Measurements from ENCODE around the gene OTOP2.

Gene OTOP2

DNA sequence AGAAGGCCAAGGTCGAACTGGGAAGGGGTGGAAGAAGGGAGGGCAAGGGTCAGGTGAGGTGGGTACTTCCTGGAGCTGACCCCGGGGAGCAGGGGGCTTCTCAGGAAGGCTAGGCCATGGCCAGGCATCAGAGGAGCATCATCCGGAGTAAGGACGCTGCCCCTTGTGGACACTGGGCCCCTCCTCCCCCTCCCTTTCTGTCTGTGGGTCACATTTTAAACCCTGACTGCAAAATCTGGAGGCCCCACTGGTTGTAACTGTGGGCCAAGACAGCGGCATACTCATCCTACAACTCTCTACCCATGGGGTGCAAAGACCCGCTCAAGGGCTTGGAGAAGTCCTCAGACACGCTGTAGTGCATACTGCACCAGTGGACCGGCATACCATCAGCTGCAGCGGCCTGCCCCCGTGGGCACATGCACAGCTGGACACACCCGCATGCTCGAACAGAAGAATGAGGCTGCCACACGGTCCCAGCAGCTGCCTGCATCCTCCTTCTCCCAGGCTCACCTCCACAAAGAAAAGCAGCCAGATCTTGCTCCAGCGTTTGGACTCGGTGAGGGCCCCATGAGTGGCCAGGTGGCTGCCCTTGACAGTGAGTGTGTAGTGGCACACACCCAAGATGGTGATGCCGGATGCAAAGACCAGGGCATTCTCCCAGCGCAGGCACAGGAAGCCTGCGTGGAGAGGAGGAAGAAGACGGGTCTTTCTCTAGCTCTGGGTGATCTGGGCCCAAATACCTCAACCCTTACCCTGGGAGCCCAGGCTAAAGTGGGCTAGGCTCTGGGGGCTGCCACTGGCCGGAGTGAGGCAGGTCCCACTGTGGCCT is 31.8 kb upstream of the OTOP2 start:
- Histone ChIP-seq H3K4me1 (ENCODE audit: control insufficient read depth in 1 of 2, insufficient read depth in 2 of 2, low read length in 2 of 2) (peaks cover 2 to 9% of the 10 kb centered on the region in 2 experiments), H3K36me3 (ENCODE audit: control insufficient read depth in 1 of 2, insufficient read depth in 2 of 2, low read length in 2 of 2) (no peaks in the 10 kb centered on the region), H3K14ac (ENCODE audit: low read length) (no peak overlapping the region), H2BK120ac (ENCODE audit: insufficient read depth, low read length, poor library complexity) (no peak overlapping the region), H2AFZ (ENCODE audit: insufficient read depth, low read length, poor library complexity) (no peak overlapping the region), H3K18ac (ENCODE audit: low read length) (no peak overlapping the region), H3K79me2 (ENCODE audit: control insufficient read depth, insufficient read depth, low read length, poor library complexity) (no peaks in the 10 kb centered on the region), H4K91ac (ENCODE audit: low read depth, low read length) (no peak overlapping the region), H3K9me3 (ENCODE audit: insufficient read depth, low read depth, low read length) (peaks cover 6% of the 10 kb centered on the region), H3K9ac (ENCODE audit: low read length) (no peak overlapping the region), H3K27me3 (ENCODE audit: insufficient read depth, low read length) (peaks cover 25% of the 10 kb centered on the region), H4K12ac (ENCODE audit: low read depth, low read length) (no peak overlapping the region), H3K79me1 (ENCODE audit: low read length) (no peaks in the 10 kb centered on the region), H3K4me3 (ENCODE audit: low read depth, low read length) (no peak overlapping the region), H2AK5ac (ENCODE audit: low read length) (no peak overlapping the region), H4K8ac (ENCODE audit: low read depth, low read length) (no peak overlapping the region), H3K4ac (ENCODE audit: low read depth, low read length) (no peak overlapping the region), H2BK5ac (ENCODE audit: low read depth, low read length, poor library complexity) (no peak overlapping the region), H2BK12ac (ENCODE audit: low read length) (no peak overlapping the region), H3K23ac (ENCODE audit: low read length) (no peak overlapping the region), H3K4me2 (ENCODE audit: low read length) (no peak overlapping the region), H3K27ac (ENCODE audit: low read depth, low read length) (no peak overlapping the region)
- peak; percentile 59 to 82 for DNase-seq
- WGBS (ENCODE audit: extremely low coverage, insufficient coverage, insufficient read length), result no CpG with 5 or more reads among the region's 20 CpGs

DNA sequence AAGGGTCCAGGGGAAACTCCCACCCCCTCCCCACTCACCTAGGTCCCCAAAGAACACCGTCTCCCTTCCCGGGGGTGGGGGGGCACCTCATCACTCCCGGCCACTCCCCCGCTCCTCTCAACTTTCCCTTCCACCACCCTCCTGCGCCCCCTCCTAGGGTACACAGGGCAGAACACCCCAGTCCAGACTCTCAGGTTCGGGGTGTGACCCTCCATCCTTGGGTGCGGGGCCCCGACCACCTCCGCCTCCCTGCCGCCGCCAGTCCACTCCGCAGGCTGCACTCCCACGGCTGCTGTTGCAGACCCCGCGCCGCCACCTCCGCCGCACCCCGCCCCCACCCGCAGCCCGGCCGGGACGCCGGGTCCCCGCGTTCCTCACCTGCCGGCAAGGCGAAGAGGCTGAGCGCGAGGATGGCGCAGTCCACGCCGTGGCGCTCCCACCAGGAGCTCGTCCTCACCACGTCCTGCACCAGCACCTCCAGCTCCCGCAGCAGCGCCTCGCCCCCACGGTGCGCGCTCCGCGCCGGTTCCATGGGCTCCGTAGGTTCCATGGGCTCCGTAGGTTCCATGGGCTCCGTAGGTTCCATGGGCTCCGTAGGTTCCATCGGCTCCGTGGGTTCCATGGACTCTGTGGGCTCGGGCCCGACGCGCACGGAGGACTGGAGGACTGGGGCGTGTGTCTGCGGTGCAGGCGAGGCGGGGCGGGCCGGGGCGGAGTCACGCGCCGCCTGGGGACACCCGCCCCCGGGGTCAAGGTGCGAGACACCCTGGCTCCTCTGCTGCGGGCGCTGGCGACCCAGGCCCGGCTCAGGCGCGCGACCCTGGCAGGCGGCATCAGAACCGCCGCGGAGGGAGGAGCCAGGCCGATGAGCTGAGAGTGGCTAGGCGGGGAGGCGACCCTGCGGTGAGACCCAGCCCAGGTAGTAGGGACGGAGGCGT is 30.8 kb upstream of the OTOP2 start, which contains the start of gene FADS6:
Gene FADS6, minus strand, starts transcription at position 660 of the 938 bp plus-strand sequence. Its CDS starts 38 bp downstream, at position 622.
- Histone ChIP-seq H3K9ac (ENCODE audit: low read length) (no peak within 1 kb of the TSS), H3K27ac (ENCODE audit: low read depth, low read length) (no peak within 1 kb of the TSS), H3K9me3 (ENCODE audit: insufficient read depth, low read depth, low read length) (peaks cover 6% of the 10 kb centered on the region), H3K4me2 (ENCODE audit: low read length) (peak within 1 kb of the TSS; percentile 51), H3K18ac (ENCODE audit: low read length) (no peak within 1 kb of the TSS), H2BK120ac (ENCODE audit: insufficient read depth, low read length, poor library complexity) (no peak within 1 kb of the TSS), H3K79me2 (ENCODE audit: control insufficient read depth, insufficient read depth, low read length, poor library complexity) (no peaks in the 10 kb centered on the region), H3K14ac (ENCODE audit: low read length) (no peak within 1 kb of the TSS), H2BK5ac (ENCODE audit: low read depth, low read length, poor library complexity) (no peak within 1 kb of the TSS), H3K79me1 (ENCODE audit: low read length) (no peaks in the 10 kb centered on the region), H3K4me3 (ENCODE audit: low read depth, low read length) (no peak within 1 kb of the TSS), H3K27me3 (ENCODE audit: insufficient read depth, low read length) (peaks cover 25% of the 10 kb centered on the region), H4K8ac (ENCODE audit: low read depth, low read length) (no peak within 1 kb of the TSS), H3K4ac (ENCODE audit: low read depth, low read length) (no peak within 1 kb of the TSS), H4K91ac (ENCODE audit: low read depth, low read length) (no peak within 1 kb of the TSS), H3K23ac (ENCODE audit: low read length) (no peak within 1 kb of the TSS), H2AFZ (ENCODE audit: insufficient read depth, low read length, poor library complexity) (no peak within 1 kb of the TSS), H3K36me3 (ENCODE audit: control insufficient read depth in 1 of 2, insufficient read depth in 2 of 2, low read length in 2 of 2) (no peaks in the 10 kb centered on the region), H2BK12ac (ENCODE audit: low read length) (no peak within 1 kb of the TSS), H4K12ac (ENCODE audit: low read depth, low read length) (no peak within 1 kb of the TSS), H3K4me1 (ENCODE audit: control insufficient read depth in 1 of 2, insufficient read depth in 2 of 2, low read length in 2 of 2) (peaks cover 2 to 9% of the 10 kb centered on the region in 2 experiments), H2AK5ac (ENCODE audit: low read length) (no peak within 1 kb of the TSS)
- no CpG with 5 or more reads among the region's 86 CpGs for WGBS (ENCODE audit: extremely low coverage, insufficient coverage, insufficient read length)
- DNase-seq, result no peak

DNA sequence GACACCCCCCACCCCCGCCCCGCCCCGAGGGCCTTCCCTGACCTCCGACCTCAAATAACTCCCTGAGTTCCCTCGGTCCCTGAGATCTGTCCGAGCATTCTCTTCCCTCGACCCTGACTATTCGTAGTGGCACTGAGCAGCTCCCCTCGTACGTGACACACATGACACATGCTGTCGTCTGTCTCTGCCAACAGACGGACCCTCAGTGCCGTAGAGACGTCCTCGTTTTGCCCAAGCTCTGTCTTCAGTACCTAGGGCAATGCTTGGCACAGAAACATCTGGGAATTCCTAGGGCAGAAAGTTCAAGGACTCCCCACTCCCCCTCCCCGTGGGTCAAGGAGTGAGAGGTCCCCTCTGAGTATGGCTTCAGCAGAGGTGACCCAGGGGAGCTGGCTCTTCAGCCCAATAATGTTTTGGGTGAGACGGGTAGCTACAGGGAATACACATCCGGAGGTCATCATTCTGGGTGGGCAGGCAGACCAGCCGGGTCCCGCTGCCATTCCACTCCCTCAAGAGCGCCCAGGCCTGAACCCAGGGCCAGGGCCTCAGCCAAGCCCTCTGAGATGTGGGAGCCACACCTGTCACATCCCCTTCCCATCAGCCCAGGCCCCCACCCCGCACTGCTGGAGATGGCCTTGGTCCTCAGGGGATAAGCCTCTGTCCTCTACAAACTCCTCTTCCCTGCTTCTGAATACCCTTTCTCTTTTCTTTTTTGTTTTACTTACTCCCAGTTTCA is 30.0 kb upstream of the OTOP2 start:
- H3K9me3 ChIP-seq (ENCODE audit: insufficient read depth, low read depth, low read length), result peaks cover 6% of the 10 kb centered on the region
- H2AFZ ChIP-seq (ENCODE audit: insufficient read depth, low read length, poor library complexity), result no peak overlapping the region
- H2BK120ac ChIP-seq (ENCODE audit: insufficient read depth, low read length, poor library complexity), result no peak overlapping the region
- H3K27ac ChIP-seq (ENCODE audit: low read depth, low read length), result no peak overlapping the region
- H4K8ac ChIP-seq (ENCODE audit: low read depth, low read length), result no peak overlapping the region
- no peak overlapping the region for H3K9ac ChIP-seq (ENCODE audit: low read length)
- H3K36me3 ChIP-seq (ENCODE audit: control insufficient read depth in 1 of 2, insufficient read depth in 2 of 2, low read length in 2 of 2), result no peaks in the 10 kb centered on the region
- no peak overlapping the region for H3K4me2 ChIP-seq (ENCODE audit: low read length)
- H2AK5ac ChIP-seq (ENCODE audit: low read length), result no peak overlapping the region
- no peaks in the 10 kb centered on the region for H3K79me2 ChIP-seq (ENCODE audit: control insufficient read depth, insufficient read depth, low read length, poor library complexity)
- H3K4me1 ChIP-seq (ENCODE audit: control insufficient read depth in 1 of 2, insufficient read depth in 2 of 2, low read length in 2 of 2), result peaks cover 2 to 9% of the 10 kb centered on the region in 2 experiments
- H2BK5ac ChIP-seq (ENCODE audit: low read depth, low read length, poor library complexity), result no peak overlapping the region
- H3K4ac ChIP-seq (ENCODE audit: low read depth, low read length), result no peak overlapping the region
- DNase-seq, result no peak
- no peaks in the 10 kb centered on the region for H3K79me1 ChIP-seq (ENCODE audit: low read length)
- H3K14ac ChIP-seq (ENCODE audit: low read length), result no peak overlapping the region
- H4K12ac ChIP-seq (ENCODE audit: low read depth, low read length), result no peak overlapping the region
- H3K27me3 ChIP-seq (ENCODE audit: insufficient read depth, low read length), result peaks cover 25% of the 10 kb centered on the region
- no peak overlapping the region for H3K18ac ChIP-seq (ENCODE audit: low read length)
- WGBS (ENCODE audit: extremely low coverage, insufficient coverage, insufficient read length), result no CpG with 5 or more reads among the region's 22 CpGs
- no peak overlapping the region for H2BK12ac ChIP-seq (ENCODE audit: low read length)
- H3K4me3 ChIP-seq (ENCODE audit: low read depth, low read length), result no peak overlapping the region
- H3K23ac ChIP-seq (ENCODE audit: low read length), result no peak overlapping the region
- H4K91ac ChIP-seq (ENCODE audit: low read depth, low read length), result no peak overlapping the region

DNA sequence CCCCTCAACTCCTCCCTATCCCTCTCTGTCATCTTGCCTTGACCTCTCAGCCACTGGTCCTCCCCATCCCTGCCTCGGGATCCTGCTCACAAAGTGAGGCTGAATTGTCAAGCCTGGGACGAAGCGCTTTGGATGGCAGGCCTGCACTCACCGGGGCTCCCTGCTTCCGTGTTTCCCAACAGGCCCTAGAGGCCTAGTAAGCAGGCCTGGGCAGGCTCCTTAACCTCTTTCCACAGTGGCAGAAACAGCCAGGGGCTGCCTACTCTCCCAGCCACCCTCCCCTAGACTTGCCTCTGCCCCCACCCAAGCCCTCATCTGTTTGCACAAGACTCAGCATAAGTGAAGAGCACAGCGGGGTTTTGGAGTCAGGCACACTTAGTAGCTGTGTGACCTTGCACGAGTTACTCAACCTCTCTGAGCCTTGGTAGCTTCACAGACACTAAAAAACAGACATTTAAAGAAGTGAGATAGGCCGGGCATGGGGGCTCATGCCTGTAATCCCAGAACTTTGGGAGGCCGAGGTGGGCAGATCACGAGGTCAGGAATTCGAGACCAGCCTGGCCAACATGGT is 25.6 kb upstream of the OTOP2 start:
- Histone ChIP-seq H2AFZ (ENCODE audit: insufficient read depth, low read length, poor library complexity) (no peak overlapping the region), H2BK12ac (ENCODE audit: low read length) (no peak overlapping the region), H3K27me3 (ENCODE audit: insufficient read depth, low read length) (peaks cover 11% of the 10 kb centered on the region), H3K4me1 (ENCODE audit: control insufficient read depth in 1 of 2, insufficient read depth in 2 of 2, low read length in 2 of 2) (peaks cover 0 to 4% of the 10 kb centered on the region in 2 experiments), H2BK5ac (ENCODE audit: low read depth, low read length, poor library complexity) (no peak overlapping the region), H3K9me3 (ENCODE audit: insufficient read depth, low read depth, low read length) (peaks cover 1% of the 10 kb centered on the region), H4K8ac (ENCODE audit: low read depth, low read length) (no peak overlapping the region), H3K79me2 (ENCODE audit: control insufficient read depth, insufficient read depth, low read length, poor library complexity) (no peaks in the 10 kb centered on the region), H3K18ac (ENCODE audit: low read length) (no peak overlapping the region), H4K12ac (ENCODE audit: low read depth, low read length) (no peak overlapping the region), H3K4me2 (ENCODE audit: low read length) (no peak overlapping the region), H2BK120ac (ENCODE audit: insufficient read depth, low read length, poor library complexity) (no peak overlapping the region), H3K4me3 (ENCODE audit: low read depth, low read length) (no peak overlapping the region), H4K91ac (ENCODE audit: low read depth, low read length) (no peak overlapping the region), H3K4ac (ENCODE audit: low read depth, low read length) (no peak overlapping the region), H3K36me3 (ENCODE audit: control insufficient read depth in 1 of 2, insufficient read depth in 2 of 2, low read length in 2 of 2) (no peaks in the 10 kb centered on the region), H3K23ac (ENCODE audit: low read length) (no peak overlapping the region), H3K9ac (ENCODE audit: low read length) (no peak overlapping the region), H3K14ac (ENCODE audit: low read length) (no peak overlapping the region), H2AK5ac (ENCODE audit: low read length) (no peak overlapping the region), H3K79me1 (ENCODE audit: low read length) (no peaks in the 10 kb centered on the region), H3K27ac (ENCODE audit: low read depth, low read length) (no peak overlapping the region)
- no CpG with 5 or more reads among the region's 11 CpGs for WGBS (ENCODE audit: extremely low coverage, insufficient coverage, insufficient read length)
- DNase-seq, result no peak

Measured in trophoblast cell (in vitro differentiated cells and primary cell).